Measurements from ENCODE around the gene RABEP1. TPM values are rescaled to one million over a fixed set of nuclear protein-coding genes. Genes with fewer than 3 reads are reported as not detected.

RABEP1 gene
- total RNA-seq, 2 experiments from 2014 or later, result 27.4 to 31.8 TPM

DNA sequence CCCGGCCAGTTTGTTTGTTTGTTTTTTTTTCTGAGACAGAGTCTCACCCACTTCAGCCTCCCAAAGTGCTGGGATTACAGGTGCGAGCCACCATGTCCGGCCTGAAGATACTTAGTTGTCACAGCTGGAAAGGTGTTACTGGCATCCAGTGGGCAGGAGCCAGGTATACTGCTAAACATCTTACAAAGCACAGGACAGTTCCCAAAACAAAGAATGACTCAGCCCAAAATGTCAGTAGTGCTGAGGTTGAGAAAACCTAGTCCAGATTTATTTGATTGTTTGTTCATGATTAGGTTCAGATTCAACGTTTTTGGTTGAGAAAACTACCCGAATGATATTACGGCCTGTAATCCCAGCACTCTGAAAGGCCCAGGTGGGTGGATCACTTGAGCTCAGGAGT lies 18.6 kb upstream of the RABEP1 start:
- H3K27ac ChIP-seq (ENCODE audit: low read depth in 1 of 2, low read length in 2 of 2), result no peak overlapping the region
- ChIA-PET POLR2A (no interaction called here), CTCF (no interaction called here)

DNA sequence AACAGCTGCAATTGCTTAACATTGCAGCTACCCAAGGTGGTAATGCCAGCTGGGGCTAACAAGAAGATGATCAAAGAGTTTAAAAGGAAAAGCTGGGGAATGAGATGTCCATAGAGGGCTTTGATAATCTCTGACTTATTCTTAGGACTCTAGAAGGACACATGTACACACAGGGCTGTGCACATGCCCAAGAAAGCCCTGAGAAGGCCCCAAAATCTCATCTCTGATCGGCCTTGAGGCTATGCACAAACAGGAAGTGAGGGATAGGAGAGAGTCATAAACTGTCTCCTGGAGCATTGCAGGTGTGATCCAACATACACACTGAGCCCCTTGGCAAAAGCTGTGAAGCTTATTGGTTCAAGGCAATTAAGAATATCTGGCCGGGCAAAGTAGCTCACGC lies 17.2 kb upstream of the RABEP1 start:
- H3K4me1 Mint-ChIP-seq (ENCODE audit: low read depth), result no peaks in the 10 kb centered on the region

More for the DNA sequence above, 18.6 kb upstream of the RABEP1 start:
- H3K27me3 ChIP-seq (ENCODE audit: control insufficient read depth in 1 of 2, insufficient read depth in 2 of 2, low read length in 2 of 2), result no peaks in the 10 kb centered on the region
- intact Hi-C loops (cut with DNase I, micrococcal nuclease), result no loop called here
- Mint-ChIP-seq H3K27ac (no peak overlapping the region), H3K4me1 (ENCODE audit: low read depth) (no peaks in the 10 kb centered on the region), H3K4me3 (no peak overlapping the region), H3K27me3 (no peaks in the 10 kb centered on the region), H3K36me3 (ENCODE audit: low read depth) (no peaks in the 10 kb centered on the region), H3K9me3 (no peaks in the 10 kb centered on the region)
- no peaks in the 10 kb centered on the region for H3K9me3 ChIP-seq (ENCODE audit: control insufficient read depth in 1 of 2, insufficient read depth in 1 of 2, low read length in 2 of 2)
- H3K4me1 ChIP-seq (ENCODE audit: insufficient read depth, low read length), result no peaks in the 10 kb centered on the region
- H3K4me3 ChIP-seq (ENCODE audit: low read length), result no peak overlapping the region
- TF ChIP-seq, protein P1, sequence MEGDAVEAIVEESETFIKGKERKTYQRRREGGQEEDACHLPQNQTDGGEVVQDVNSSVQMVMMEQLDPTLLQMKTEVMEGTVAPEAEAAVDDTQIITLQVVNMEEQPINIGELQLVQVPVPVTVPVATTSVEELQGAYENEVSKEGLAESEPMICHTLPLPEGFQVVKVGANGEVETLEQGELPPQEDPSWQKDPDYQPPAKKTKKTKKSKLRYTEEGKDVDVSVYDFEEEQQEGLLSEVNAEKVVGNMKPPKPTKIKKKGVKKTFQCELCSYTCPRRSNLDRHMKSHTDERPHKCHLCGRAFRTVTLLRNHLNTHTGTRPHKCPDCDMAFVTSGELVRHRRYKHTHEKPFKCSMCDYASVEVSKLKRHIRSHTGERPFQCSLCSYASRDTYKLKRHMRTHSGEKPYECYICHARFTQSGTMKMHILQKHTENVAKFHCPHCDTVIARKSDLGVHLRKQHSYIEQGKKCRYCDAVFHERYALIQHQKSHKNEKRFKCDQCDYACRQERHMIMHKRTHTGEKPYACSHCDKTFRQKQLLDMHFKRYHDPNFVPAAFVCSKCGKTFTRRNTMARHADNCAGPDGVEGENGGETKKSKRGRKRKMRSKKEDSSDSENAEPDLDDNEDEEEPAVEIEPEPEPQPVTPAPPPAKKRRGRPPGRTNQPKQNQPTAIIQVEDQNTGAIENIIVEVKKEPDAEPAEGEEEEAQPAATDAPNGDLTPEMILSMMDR (IDR thresholded peaks at IDR 0.05), result no peak
- ATAC-seq (ENCODE audit: poor library complexity), result no peak
- no peaks in the 10 kb centered on the region for H3K36me3 ChIP-seq (ENCODE audit: insufficient read depth, low read length)
- no peak for DNase-seq

DNA sequence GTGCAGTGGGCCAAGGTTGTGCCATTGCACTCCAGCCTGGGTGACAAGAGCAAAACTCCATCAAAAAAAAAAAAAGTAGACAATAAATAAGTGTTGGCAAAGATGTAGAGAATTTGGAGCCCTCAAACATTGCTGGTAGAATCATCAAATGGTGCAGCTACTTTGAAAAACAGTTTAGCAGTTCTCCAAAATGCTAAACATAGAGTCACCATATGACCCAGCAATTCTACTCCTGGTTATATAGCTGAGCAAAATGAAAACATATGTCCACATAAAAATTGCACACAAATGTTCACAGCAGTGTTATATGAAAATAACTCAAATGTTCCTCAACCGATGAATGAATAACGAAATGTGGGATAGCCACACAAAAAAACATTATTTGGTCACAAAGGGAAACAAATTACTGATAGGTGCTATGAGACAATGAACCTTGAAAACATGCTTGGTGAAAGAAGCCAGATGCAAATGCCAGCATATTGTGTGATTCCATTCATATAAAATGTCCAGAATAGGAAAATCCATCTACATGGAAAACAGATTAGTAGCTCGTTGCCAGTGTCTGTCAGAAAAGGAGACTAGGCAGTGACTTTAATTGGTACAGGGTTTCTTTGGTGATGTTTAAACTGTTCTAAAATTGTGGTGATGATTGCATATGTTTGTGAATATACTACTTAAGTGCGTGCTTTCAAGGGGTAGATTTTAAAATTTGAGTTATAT lies 12.7 kb upstream of the RABEP1 start:
- Histone ChIP-seq H3K27me3 (ENCODE audit: control insufficient read depth in 1 of 2, insufficient read depth in 2 of 2, low read length in 2 of 2) (no peaks in the 10 kb centered on the region), H3K4me3 (ENCODE audit: low read length) (no peak overlapping the region), H3K36me3 (ENCODE audit: insufficient read depth, low read length) (no peaks in the 10 kb centered on the region), H3K4me1 (ENCODE audit: insufficient read depth, low read length) (no peaks in the 10 kb centered on the region), H3K27ac (ENCODE audit: low read depth in 1 of 2, low read length in 2 of 2) (no peak overlapping the region), H3K9me3 (ENCODE audit: control insufficient read depth in 1 of 2, insufficient read depth in 1 of 2, low read length in 2 of 2) (no peaks in the 10 kb centered on the region)
- ChIA-PET CTCF (no interaction called here), POLR2A (no interaction called here)
- no peaks in the 10 kb centered on the region for H3K4me1 Mint-ChIP-seq (ENCODE audit: low read depth)
- no peaks in the 10 kb centered on the region for H3K27me3 Mint-ChIP-seq
- H3K9me3 Mint-ChIP-seq, result no peaks in the 10 kb centered on the region
- intact Hi-C loops (cut with DNase I, micrococcal nuclease), result no loop called here
- H3K4me3 Mint-ChIP-seq, result no peak overlapping the region
- H3K36me3 Mint-ChIP-seq (ENCODE audit: low read depth), result no peaks in the 10 kb centered on the region
- H3K27ac Mint-ChIP-seq, result no peak overlapping the region
- DNase-seq (no peak), ATAC-seq (ENCODE audit: poor library complexity) (no peak)
- TF ChIP-seq, protein P1 (IDR thresholded peaks at IDR 0.05), result no peak

More for the DNA sequence above, 17.2 kb upstream of the RABEP1 start:
- Mint-ChIP-seq H3K4me3 (no peak overlapping the region), H3K27me3 (no peaks in the 10 kb centered on the region), H3K36me3 (ENCODE audit: low read depth) (no peaks in the 10 kb centered on the region), H3K9me3 (no peaks in the 10 kb centered on the region), H3K27ac (no peak overlapping the region)
- H3K36me3 ChIP-seq (ENCODE audit: insufficient read depth, low read length), result no peaks in the 10 kb centered on the region
- no peaks in the 10 kb centered on the region for H3K9me3 ChIP-seq (ENCODE audit: control insufficient read depth in 1 of 2, insufficient read depth in 1 of 2, low read length in 2 of 2)
- H3K27me3 ChIP-seq (ENCODE audit: control insufficient read depth in 1 of 2, insufficient read depth in 2 of 2, low read length in 2 of 2), result no peaks in the 10 kb centered on the region
- H3K4me1 ChIP-seq (ENCODE audit: insufficient read depth, low read length), result no peaks in the 10 kb centered on the region
- H3K4me3 ChIP-seq (ENCODE audit: low read length), result no peak overlapping the region
- intact Hi-C loops (cut with DNase I, micrococcal nuclease), result no loop called here
- CTCF ChIA-PET, result no interaction called here
- no peak for ATAC-seq (ENCODE audit: poor library complexity)
- H3K27ac ChIP-seq (ENCODE audit: low read depth in 1 of 2, low read length in 2 of 2), result no peak overlapping the region
- POLR2A ChIA-PET, result interaction anchor here (1.2 kb wide), 1 partner anchor 17 kb away, joined by 4 read pairs; no protein-coding TSS in a partner anchor
- no peak for DNase-seq
- TF ChIP-seq, protein P1 (IDR thresholded peaks at IDR 0.05), result no peak
